Mesodermal cell (in vitro differentiated cells): ENCODE data around the gene TGFA.

Experiments used
- H3K27ac ChIP-seq: 2 replicates; pipeline ENCODE4 v1.7.0; 2013; ENCODE audit warnings: mild to moderate bottlenecking, low read depth, low read length, moderate library complexity; ENCODE audit not compliant: severe bottlenecking
- H3K36me3 ChIP-seq: 2 replicates; pipeline ENCODE4 v1.7.1; 2013; ENCODE audit warnings: mild to moderate bottlenecking, low read length, moderate library complexity; ENCODE audit not compliant: control insufficient read depth, insufficient read depth
- H3K4me1 ChIP-seq: one replicate; pipeline ENCODE4 v1.7.1; 2013; ENCODE audit warnings: mild to moderate bottlenecking, low read length; ENCODE audit not compliant: insufficient read depth, control insufficient read depth, poor library complexity, severe bottlenecking
- H3K4me3 ChIP-seq: 2 replicates; pipeline ENCODE4 v1.7.0; 2013; ENCODE audit warnings: low read length, control low read depth, mild to moderate bottlenecking; ENCODE audit not compliant: insufficient read depth, poor library complexity, severe bottlenecking; ENCODE audit errors: extremely low read depth
- H3K9me3 ChIP-seq: 2 replicates; pipeline ENCODE4 v1.7.1; 2013; ENCODE audit warnings: mild to moderate bottlenecking, low read length, moderate library complexity; ENCODE audit not compliant: control insufficient read depth
- WGBS, 2 experiments: methylation state at CpG; one replicate each; pipeline ENCODE4 v1.1.5; 2013; ENCODE audit warnings: missing lambda C conversion rate in 2 of 2; ENCODE audit not compliant: insufficient coverage in 2 of 2; 5-methylcytosine and 5-hydroxymethylcytosine counted together

Gene TGFA

DNA sequence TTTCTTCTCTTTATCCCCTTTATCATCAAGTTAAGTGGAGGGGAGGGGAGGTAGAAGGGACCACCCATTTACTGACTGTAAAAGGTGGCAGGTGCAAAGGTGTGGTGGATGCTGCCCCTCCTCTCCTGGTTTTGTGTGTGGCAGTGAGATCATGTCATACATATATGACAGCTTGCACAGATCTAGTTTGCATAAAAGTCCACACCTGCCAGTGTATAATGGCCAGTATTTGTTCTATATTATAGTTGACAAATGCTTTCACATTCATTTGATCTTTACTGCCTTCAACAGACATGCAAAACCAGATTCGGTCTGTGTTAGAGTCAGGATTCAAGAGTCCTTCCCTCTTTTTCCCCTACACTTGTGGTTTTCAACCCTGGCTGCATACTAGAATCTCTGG, 55.1 kb downstream of the TGFA start:
- no peak overlapping the region for H3K4me3 ChIP-seq
- no peak overlapping the region for H3K27ac ChIP-seq
- no CpG with 5 or more reads among the region's 1 CpG for WGBS, 2 experiments

DNA sequence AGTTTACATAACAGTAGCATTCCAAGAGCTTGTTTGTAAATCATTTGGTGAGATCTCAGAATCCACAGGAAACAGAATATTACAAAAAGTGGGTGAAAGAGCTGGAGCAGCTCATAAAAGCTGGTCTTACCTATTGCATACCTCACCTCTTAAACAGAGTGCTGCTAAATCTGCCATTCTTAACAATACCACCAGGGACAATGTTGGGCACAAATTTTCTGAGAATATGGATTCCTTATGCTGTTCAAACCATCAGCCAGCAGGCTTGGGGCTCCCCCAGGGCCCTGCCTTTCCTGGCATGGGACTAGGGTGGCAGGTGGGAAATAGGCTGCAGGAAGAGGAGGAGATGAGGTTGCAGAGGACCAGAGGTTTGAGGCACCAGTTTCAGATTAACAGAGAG, 55.6 kb downstream of the TGFA start:
- Histone ChIP-seq H3K4me1 (no peaks in the 10 kb centered on the region), H3K36me3 (no peaks in the 10 kb centered on the region), H3K27ac (no peak overlapping the region), H3K9me3 (no peaks in the 10 kb centered on the region), H3K4me3 (no peak overlapping the region)

More for the DNA sequence above, 55.1 kb downstream of the TGFA start:
- no peaks in the 10 kb centered on the region for H3K36me3 ChIP-seq
- H3K9me3 ChIP-seq: no peaks in the 10 kb centered on the region
- no peaks in the 10 kb centered on the region for H3K4me1 ChIP-seq

DNA sequence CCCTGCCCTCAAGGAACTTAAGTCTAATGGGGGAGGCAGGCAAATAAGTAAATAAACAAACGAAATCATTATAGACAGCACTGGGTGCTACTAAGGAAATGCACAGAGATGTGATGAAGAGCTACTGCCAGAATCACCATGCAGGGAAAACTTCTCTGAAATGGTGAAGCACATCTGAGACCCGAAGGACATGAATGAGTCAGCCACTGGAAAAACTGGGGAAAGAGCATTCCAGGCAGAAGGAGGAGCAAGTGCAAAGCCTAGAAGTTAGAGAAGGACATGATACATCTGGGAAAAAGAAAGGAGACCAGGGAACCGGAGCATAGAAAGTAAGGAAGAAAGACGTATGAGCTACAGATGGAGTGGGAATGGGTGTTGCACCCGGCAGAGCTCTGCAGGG, 56.8 kb downstream of the TGFA start:
- Histone ChIP-seq H3K4me1 (no peaks in the 10 kb centered on the region), H3K9me3 (no peaks in the 10 kb centered on the region), H3K27ac (no peak overlapping the region), H3K36me3 (no peaks in the 10 kb centered on the region), H3K4me3 (no peak overlapping the region)
- 86 to 89% methylated on average over 4 to 5 of the region's 5 CpGs for WGBS, 2 experiments

- H3K36me3 ChIP-seq: no peaks in the 10 kb centered on the region
- H3K4me3 ChIP-seq: no peak overlapping the region
- H3K9me3 ChIP-seq: no peaks in the 10 kb centered on the region
- WGBS, 2 experiments: no CpG with 5 or more reads among the region's 3 CpGs
- no peak overlapping the region for H3K27ac ChIP-seq
- no peaks in the 10 kb centered on the region for H3K4me1 ChIP-seq
These were observed 59.2 kb downstream of the TGFA start for GRCh38 chr2:70494293-70494886.

- H3K4me3 ChIP-seq: no peak overlapping the region
- no peaks in the 10 kb centered on the region for H3K36me3 ChIP-seq
- H3K4me1 ChIP-seq: no peaks in the 10 kb centered on the region
- H3K27ac ChIP-seq: no peak overlapping the region
- WGBS, 2 experiments: 63 to 100% methylated on average over 1 of the region's 5 CpGs
- H3K9me3 ChIP-seq: no peaks in the 10 kb centered on the region
These were observed 63.2 kb downstream of the TGFA start for GRCh38 chr2:70490381-70490780.

GRCh38 chr2:70489165-70489564, 64.5 kb downstream of the TGFA start:
- Histone ChIP-seq H3K36me3 (no peaks in the 10 kb centered on the region), H3K9me3 (no peaks in the 10 kb centered on the region), H3K4me1 (no peaks in the 10 kb centered on the region), H3K4me3 (no peak overlapping the region), H3K27ac (no peak overlapping the region)
- 85 to 89% methylated on average over 6 to 9 of the region's 10 CpGs for WGBS, 2 experiments

DNA sequence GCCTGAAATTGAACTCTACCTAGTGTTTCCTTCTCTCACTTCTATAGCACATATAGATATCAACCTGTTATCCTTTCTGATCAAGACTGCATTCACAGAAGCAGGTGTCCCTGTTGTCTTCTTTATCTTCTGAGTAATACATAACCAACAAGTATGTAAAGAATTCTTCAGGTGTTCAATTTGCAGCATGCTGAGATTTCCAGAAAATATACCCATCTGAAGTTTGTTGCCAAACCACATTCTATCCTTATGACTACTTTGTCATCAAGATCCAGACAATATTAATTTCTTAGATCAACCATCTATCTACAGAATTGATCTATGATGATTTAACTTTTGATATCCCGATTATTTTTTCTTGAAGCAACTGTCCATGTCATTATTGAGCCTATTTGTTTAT, 69.5 kb downstream of the TGFA start:
- no peak overlapping the region for H3K27ac ChIP-seq
- H3K4me3 ChIP-seq: no peak overlapping the region
- H3K4me1 ChIP-seq: no peaks in the 10 kb centered on the region
- H3K36me3 ChIP-seq: no peaks in the 10 kb centered on the region
- H3K9me3 ChIP-seq: no peaks in the 10 kb centered on the region
- no CpG with 5 or more reads among the region's 1 CpG for WGBS, 2 experiments

DNA sequence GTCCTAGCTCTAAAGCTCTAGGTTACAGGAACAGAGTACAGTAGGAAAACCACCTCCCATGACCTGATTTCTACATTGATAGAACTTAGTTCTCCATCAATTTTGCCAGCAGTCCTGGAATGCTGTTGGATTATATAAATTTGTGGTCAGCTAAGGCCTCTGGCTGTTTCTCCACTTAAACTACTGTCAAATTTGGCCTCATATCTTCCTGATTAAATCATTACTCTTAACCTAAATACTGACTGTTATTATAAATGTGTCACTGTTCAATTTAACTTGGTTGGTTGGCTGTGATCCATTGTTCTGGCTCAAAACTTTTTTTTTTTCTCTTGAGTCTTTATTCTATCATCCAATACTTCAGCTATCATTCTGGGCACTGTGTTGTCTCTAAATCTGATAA, 71.2 kb downstream of the TGFA start:
- no peak overlapping the region for H3K27ac ChIP-seq
- no peak overlapping the region for H3K4me3 ChIP-seq
- H3K36me3 ChIP-seq: no peaks in the 10 kb centered on the region
- H3K4me1 ChIP-seq: no peaks in the 10 kb centered on the region
- no peaks in the 10 kb centered on the region for H3K9me3 ChIP-seq

- Histone ChIP-seq H3K36me3 (no peaks in the 10 kb centered on the region), H3K27ac (no peak overlapping the region)
- 88 to 100% methylated on average over 3 to 4 of the region's 5 CpGs for WGBS, 2 experiments
These were observed 73.2 kb downstream of the TGFA start for GRCh38 chr2:70480468-70480867.

DNA sequence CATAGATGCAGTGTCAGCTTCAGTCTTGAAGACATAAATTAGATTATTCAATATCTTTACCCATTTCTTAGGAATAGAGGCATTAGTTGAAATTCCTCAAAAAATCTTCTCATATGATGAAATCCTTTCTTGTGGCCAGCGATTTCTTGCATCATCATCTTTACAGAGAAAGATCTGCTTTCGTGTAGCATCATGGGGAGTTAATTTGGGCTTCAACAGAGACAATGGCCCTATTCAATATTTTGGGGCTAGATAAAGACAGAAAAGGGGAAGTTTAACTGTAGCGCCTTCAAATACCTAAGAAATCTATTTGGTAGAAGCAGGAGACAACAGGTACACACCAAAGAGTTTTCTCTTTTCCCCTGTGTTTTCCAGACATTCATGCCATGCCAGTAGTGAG, 73.8 kb downstream of the TGFA start:
- no peaks in the 10 kb centered on the region for H3K36me3 ChIP-seq
- no peaks in the 10 kb centered on the region for H3K9me3 ChIP-seq
- WGBS, 2 experiments: 91 to 100% methylated on average over 1 to 3 of the region's 3 CpGs
- H3K27ac ChIP-seq: no peak overlapping the region
- no peak overlapping the region for H3K4me3 ChIP-seq
- no peaks in the 10 kb centered on the region for H3K4me1 ChIP-seq

More at GRCh38 chr2:70480468-70480867, 73.2 kb downstream of the TGFA start:
- Histone ChIP-seq H3K4me1 (no peaks in the 10 kb centered on the region), H3K4me3 (no peak overlapping the region), H3K9me3 (no peaks in the 10 kb centered on the region)

GRCh38 chr2:70477441-70477844, 76.2 kb downstream of the TGFA start:
- H3K4me1 ChIP-seq: no peaks in the 10 kb centered on the region
- no peaks in the 10 kb centered on the region for H3K9me3 ChIP-seq
- H3K27ac ChIP-seq: no peak overlapping the region
- WGBS, 2 experiments: 0% methylated on average over 1 of the region's 1 CpG
- H3K36me3 ChIP-seq: no peaks in the 10 kb centered on the region
- no peak overlapping the region for H3K4me3 ChIP-seq
